NK-92 (cell line): ENCODE measurements around the gene ZHX3.

Experiments
- DNase-seq: peaks from one replicate; lab custom pipeline; 2025; ENCODE audit not compliant: unreplicated experiment; lab: John Stamatoyannopoulos, UW

The ZHX3 gene

GRCh38 chr20:41192575-41192974, 125.0 kb downstream of the ZHX3 start:
- no peak for DNase-seq

GRCh38 chr20:41191562-41192500, 125.7 kb downstream of the ZHX3 start:
- DNase-seq, result no peak

- no peak for DNase-seq
These were observed 129.9 kb downstream of the ZHX3 start for GRCh38 chr20:41187668-41188067.

GRCh38 chr20:41185013-41185757, 132.3 kb downstream of the ZHX3 start:
- DNase-seq, result no peak

GRCh38 chr20:41183831-41184230, 133.7 kb downstream of the ZHX3 start:
- DNase-seq, result no peak

- no peak for DNase-seq
These were observed 134.1 kb downstream of the ZHX3 start for GRCh38 chr20:41183391-41183790.

- no peak for DNase-seq
These were observed 135.0 kb downstream of the ZHX3 start for GRCh38 chr20:41182296-41183212.

GRCh38 chr20:41181567-41181966, 136.0 kb downstream of the ZHX3 start:
- no peak for DNase-seq

- DNase-seq, result no peak
These were observed 136.8 kb downstream of the ZHX3 start for GRCh38 chr20:41180599-41181333.

- no peak for DNase-seq
These were observed 137.6 kb downstream of the ZHX3 start for GRCh38 chr20:41179961-41180360.

- no peak for DNase-seq
These were observed 138.6 kb downstream of the ZHX3 start for GRCh38 chr20:41178904-41179432.

- DNase-seq, result no peak
These were observed 139.0 kb downstream of the ZHX3 start for GRCh38 chr20:41178495-41178894.

- DNase-seq, result no peak
These were observed 139.9 kb downstream of the ZHX3 start for GRCh38 chr20:41177636-41178035.

- no peak for DNase-seq
These were observed 140.6 kb downstream of the ZHX3 start for GRCh38 chr20:41176711-41177552.

GRCh38 chr20:41175727-41176330, 141.7 kb downstream of the ZHX3 start:
- no peak for DNase-seq

- DNase-seq, result no peak
These were observed 142.3 kb downstream of the ZHX3 start for GRCh38 chr20:41175201-41175651.

GRCh38 chr20:41174782-41175181, 142.7 kb downstream of the ZHX3 start:
- DNase-seq, result no peak

GRCh38 chr20:41174373-41174772, 143.2 kb downstream of the ZHX3 start:
- no peak for DNase-seq
